ENCODE results near the gene MFSD2B.

GRCh38 chr2:23967846-23968245 lies 42.0 kb upstream of the MFSD2B start:
- no peak for TF ChIP-seq CTCF (IDR thresholded peaks at IDR 0.05)
- TF ChIP-seq EZH2phosphoT487 (IDR thresholded peaks at IDR 0.05): no peak
